AG10803 (cell line): ENCODE results near the gene THSD4.
A peak's percentile ranks its signal among the peaks of the same experiment; 100 is the strongest.

ENCODE experiments used
- DNase-seq: peaks from one replicate; pipeline ENCODE4 v3.0.0; 2010; ENCODE audit warnings: low read depth
- H3K4me3 ChIP-seq: 2 replicates; pipeline ENCODE4 v1.5.1; 2011; ENCODE audit warnings: mild to moderate bottlenecking, low read length, control low read depth
- TF ChIP-seq, protein P1 (sequence below): conservative IDR thresholded peaks from 2 replicates; pipeline ENCODE4 v1.5.1; 2011; ENCODE audit warnings: mild to moderate bottlenecking, low read length, control low read depth, inconsistent platforms

The THSD4 gene

DNA sequence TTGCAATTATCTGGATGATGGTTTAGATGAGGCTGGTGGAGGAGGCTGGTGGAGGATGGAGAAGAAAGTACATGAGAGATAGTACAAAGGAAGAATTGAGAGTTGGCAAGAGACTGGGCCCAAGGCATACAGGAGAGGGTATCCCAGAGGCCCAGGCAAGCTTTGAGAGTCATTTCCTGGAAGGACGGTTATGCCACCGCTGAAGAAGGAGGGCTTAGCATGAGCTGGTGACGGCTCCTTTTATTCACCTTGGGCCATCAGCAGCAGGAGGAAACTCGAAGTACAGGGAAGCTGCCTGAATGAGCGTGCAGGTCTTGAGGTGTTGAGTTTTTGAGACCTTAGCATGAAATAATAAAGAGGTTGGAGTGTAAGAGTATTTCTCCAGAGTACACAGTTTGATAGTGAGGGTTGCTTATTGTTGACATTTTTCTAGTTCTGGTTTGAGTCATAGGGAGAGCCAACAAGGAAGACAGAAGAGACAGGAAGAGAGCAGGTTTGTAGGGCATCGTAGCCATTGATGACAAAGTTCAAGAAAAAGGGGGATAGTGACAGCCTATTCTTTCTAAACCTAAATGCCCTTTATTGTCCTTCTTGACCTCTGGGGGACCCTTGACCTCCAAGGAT is 13.8 kb downstream of the THSD4 start:
- no peak overlapping the region for H3K4me3 ChIP-seq
- TF ChIP-seq, protein P1, sequence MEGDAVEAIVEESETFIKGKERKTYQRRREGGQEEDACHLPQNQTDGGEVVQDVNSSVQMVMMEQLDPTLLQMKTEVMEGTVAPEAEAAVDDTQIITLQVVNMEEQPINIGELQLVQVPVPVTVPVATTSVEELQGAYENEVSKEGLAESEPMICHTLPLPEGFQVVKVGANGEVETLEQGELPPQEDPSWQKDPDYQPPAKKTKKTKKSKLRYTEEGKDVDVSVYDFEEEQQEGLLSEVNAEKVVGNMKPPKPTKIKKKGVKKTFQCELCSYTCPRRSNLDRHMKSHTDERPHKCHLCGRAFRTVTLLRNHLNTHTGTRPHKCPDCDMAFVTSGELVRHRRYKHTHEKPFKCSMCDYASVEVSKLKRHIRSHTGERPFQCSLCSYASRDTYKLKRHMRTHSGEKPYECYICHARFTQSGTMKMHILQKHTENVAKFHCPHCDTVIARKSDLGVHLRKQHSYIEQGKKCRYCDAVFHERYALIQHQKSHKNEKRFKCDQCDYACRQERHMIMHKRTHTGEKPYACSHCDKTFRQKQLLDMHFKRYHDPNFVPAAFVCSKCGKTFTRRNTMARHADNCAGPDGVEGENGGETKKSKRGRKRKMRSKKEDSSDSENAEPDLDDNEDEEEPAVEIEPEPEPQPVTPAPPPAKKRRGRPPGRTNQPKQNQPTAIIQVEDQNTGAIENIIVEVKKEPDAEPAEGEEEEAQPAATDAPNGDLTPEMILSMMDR = no peak
- no peak for DNase-seq

DNA sequence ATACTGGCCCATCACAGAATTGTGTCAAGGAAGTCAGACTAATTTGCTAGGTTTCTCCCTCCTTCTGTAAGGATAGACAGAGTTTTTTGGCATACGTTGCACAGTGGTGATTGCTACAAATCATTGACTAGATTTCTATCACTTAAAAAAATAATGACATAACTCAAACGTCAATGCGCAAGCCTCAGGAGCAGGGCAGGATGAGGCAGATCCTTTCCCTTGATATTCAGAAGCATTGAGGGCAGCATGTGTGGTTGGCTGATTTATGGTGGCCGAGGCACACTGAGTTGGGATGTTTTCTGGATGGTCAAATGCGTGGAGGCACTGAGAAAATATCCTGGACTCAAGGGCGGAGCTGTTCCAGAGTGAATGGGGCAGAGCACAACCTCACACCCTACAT is 14.4 kb downstream of the THSD4 start:
- TF ChIP-seq, protein P1 = no peak
- DNase-seq = no peak
- H3K4me3 ChIP-seq = no peak overlapping the region

DNA sequence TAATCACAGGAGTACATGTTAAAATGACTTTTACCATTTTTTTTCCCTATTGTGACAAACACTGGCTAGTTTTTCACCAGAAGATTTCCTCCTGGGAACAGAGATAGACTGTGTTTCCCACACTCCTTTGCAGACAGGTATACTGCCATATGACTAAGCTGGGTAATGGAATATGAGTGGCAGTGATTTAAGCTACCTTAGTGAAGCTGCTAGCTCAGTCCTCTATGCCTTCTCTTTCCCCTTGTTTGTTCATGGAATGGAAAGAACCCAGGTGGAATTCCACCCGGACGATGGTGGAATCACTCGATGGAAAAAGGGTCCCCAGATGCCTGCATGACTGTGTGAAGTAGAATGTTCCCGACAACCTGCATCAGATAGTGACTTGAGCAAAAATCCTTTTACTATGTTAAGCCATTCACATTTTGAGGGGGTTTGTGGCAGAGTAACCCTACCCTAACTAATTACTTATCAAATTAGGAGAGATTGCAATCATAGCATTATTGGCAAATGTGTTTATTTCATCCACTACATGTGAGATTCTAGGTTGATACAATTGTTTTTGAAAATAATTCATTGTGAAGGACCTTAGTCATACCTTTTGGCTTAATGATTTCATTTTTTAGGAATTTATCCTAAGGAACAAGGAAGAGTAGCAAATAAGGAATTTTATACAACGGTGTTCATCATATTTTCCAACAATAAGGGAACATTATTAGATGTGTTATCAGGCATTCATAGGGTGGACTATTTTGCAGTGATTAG is 16.5 kb downstream of the THSD4 start:
- TF ChIP-seq, protein P1 = no peak
- no peak overlapping the region for H3K4me3 ChIP-seq
- DNase-seq = no peak

DNA sequence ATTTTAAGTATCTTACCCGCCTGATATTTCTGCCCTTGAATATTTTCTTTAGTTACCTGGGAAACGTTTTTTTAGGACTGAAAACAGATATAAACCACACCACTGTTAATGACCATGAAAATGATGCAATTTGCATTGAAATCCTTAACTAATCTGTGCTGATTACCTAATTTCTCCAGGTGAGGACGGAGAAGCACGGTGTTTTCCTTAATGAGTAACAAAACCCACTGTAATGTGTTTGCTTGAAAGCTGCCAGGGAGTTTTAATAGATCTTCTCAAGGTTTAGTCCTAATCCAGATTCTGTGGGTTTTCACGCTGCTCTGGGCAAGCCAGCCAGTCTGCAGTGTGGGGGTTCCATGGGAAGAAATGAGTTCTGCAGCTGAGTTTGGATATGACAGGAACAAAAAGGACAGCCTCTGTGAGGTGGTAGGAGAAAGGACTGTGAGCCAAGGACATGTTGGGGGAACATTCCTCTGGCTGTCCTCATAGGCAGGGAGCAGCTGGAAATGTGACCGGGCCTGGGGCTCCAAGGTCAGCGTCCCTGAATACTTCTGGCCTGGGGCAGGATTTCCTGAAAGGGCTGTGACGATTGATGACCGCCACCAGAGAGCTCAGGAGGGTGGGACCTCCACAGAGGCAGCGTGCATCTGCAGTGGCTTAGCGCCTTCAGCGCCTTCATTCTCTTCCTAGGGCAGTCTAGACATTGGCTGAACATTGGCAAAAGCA is 18.6 kb downstream of the THSD4 start:
- no peak for DNase-seq
- no peak overlapping the region for H3K4me3 ChIP-seq
- TF ChIP-seq, protein P1 = no peak

DNA sequence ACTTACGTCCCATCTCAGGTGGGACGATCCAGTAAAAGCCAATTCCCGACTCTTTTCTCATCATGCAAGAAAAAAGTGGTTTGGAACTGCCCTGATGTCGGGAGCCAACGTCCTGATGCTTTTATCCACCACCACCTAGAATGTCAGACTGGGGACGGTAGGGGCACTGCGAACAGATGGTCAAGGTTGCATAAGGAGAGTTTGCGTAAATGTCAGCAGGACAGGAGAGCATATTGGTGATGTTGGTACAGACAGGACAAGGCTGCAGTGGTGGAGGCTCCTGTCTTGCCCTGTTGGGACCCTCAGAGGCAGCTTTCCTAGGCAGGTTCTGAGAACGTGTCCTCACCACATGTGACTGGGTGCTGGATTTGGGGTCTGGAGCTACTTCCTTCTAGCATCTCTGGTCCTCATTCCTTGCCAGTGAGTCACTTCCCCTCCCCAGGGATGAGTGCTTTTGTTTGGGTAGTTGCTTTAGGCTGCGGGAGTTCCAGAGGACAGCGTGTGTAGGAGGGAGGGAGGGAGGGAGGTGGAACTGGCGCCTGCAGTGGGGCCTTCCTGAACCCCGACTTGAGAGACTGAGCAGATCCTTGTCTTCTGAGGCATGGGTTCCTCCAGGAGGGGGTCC is 21.0 kb downstream of the THSD4 start:
- no peak overlapping the region for H3K4me3 ChIP-seq
- TF ChIP-seq, protein P1 = no peak
- peak; percentile 72 for DNase-seq

DNA sequence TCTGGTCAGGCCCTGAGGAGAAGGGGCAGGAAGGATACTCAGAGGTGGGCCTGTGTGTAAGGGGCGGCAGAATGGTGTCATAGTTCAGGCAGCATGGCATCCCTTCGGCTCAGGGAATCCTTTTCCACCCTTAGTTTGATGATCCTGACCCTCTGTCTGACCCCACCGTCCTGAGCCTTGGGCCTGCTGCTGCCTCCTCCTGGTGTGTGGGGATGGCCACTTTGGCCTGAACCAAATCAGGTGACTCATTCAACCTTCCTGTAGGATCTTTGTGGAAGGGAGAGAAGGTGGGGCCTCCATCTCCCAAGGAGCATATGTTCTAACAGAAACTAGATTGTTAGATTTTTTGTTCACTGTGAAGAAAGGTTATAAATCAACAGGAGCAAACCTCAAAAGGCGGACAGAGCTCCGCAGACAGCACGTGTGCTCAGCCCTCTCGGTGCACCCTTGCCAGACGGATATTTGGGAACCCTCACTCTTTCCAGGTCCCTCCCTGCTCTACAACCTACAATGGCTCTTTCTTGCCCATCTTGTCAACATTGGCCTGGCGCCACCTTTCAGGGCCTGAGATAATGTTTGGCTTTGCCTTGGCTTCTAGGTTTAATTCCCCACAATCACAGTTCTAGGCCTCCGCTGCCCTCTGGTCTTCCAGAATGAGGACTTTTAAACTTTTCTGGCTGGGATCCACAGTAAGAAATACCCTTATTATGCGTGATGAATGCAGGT is 21.7 kb downstream of the THSD4 start:
- H3K4me3 ChIP-seq = no peak overlapping the region
- TF ChIP-seq, protein P1 = no peak
- no peak for DNase-seq
